Stimulated activated CD8-positive, alpha-beta memory T cell treated with anti-CD3 and anti-CD28 coated beads, Interleukin-15, amount 100 ng/mL, for 24 hours (primary cell): Measurements from ENCODE around the gene TGFA.

Experiments
- DNase-seq: peaks from one replicate; pipeline ENCODE4 v3.0.0-alpha.2; 2020; ENCODE audit warnings: low read depth

TGFA gene

GRCh38 chr2:70417011-70417410, 136.6 kb downstream of the TGFA start:
- no peak for DNase-seq

GRCh38 chr2:70412294-70413070, 141.1 kb downstream of the TGFA start:
- DNase-seq: no peak

GRCh38 chr2:70411483-70412125, 142.0 kb downstream of the TGFA start:
- DNase-seq: no peak

- DNase-seq: no peak
Measured at GRCh38 chr2:70403267-70404053, 150.2 kb downstream of the TGFA start.

GRCh38 chr2:70400539-70400938, 153.1 kb downstream of the TGFA start:
- no peak for DNase-seq

- DNase-seq: no peak
Measured at GRCh38 chr2:70399046-70399445, 154.6 kb downstream of the TGFA start.
